CMK (cell line): Measurements from ENCODE around the gene PDZRN4.
"Not testable (repeated sequence)": the region's sequence is repeated elsewhere in the genome, so short reads cannot be mapped to it uniquely, and the experiment has no call there.

Source experiments
- DNase-seq: peaks from one replicate; pipeline ENCODE4 v3.0.0-alpha.2; 2010; ENCODE audit warnings: low read depth

PDZRN4 gene

DNA sequence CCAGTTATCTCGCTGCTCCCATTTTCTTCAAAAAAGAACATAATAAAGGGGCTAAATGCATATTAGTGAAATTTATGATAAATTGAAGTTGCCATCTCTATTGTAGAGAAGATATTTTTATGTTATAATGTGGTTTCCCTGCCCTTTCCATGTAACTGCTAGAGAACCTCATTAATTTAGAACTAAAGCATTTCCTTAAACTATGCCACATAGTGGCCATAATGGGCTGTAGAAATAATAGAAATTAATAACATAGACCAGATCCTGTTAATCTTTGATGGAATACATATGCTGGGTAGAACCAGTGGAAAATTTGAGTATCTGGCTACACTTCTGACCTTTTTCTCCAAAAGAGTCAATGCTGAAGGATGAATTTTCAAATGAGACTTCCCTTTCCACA, 376.7 kb downstream of the PDZRN4 start:
- no peak for DNase-seq

DNA sequence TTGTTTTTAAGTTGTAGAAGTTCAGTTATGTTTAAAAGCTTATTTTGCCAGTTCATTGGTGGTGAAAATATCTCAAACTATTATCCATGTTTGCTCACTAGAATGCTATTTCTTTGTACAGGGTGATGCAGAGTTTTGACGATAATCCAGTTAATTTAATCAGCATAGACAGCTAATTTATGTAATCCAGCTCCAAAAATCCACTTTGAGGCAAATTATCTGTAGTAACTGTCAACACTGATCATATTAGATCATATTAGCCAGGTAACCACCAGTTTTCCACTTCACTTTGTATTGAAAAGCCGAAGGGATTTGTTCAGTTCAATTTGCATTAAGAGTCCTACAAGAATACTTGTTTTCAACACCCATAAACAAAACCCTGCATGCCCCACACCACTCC, 378.6 kb downstream of the PDZRN4 start:
- DNase-seq: no peak

DNA sequence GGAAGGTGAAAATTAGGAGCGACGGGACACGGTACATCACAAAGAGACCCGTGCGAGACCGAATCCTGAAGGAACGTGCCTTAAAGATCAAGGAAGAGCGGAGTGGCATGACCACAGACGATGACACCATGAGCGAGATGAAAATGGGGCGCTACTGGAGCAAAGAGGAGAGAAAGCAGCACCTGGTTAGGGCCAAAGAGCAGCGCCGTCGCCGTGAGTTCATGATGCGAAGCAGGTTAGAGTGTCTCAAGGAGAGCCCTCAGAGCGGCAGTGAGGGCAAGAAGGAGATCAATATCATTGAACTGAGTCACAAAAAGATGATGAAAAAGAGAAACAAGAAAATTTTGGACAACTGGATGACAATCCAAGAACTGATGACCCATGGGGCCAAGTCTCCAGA, 385.3 kb downstream of the PDZRN4 start:
- DNase-seq: no peak

DNA sequence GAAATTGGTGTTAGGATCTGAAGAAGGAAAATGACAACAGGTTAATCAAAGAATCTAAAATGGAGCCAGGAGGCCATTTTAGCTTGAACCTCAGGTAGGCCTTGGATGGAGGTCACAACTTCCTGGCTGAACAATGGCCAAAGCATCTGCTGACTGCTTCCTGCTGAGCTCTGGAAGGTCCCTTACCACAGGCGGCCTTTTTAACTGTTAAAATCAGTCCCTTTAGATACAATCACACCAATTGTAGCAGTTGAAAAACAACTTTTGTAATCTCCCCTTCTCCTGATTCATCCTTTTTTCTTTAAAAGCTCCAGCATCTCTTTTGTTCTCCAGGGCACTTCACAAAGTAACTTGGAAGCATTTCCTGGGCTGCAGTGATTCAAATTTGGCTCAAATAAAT, 388.8 kb downstream of the PDZRN4 start:
- DNase-seq: no peak

DNA sequence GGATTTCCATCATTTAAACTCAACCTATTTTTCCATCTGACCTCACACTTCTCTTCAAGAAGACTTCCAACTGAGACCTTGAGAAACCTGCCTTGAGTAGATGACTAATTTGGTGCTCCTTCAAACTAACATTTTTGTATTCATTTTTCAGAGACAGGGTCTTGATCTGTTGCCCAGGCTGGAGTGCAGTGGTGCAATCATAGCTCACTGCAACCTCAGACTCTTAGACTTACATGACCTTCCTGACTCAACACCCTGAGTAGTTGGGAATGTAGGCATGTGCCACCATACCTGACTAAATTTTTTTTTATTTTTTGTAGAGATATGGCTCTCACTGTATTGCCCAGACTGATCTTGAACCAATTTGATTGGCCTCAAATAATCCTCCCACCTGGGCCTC, 389.9 kb downstream of the PDZRN4 start:
- DNase-seq: no peak

DNA sequence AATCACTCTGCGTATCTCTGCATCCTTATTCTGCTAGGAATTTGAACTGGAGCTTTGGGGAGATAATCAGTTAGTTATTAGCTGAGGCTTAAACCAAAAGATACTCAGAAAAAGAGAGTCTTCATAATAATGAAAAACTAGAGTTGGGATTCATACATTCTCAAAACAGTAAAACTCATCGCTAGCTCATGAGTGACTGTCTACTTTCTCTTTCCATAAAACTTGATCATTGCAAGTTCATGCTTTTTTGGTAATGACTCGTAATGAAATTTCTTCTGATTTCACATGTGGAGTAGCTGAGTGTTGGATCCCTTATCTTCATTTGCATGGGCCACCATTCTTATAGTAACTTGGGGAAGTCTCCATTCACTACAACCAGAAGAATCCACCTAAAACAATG, 397.7 kb downstream of the PDZRN4 start:
- no peak for DNase-seq

DNA sequence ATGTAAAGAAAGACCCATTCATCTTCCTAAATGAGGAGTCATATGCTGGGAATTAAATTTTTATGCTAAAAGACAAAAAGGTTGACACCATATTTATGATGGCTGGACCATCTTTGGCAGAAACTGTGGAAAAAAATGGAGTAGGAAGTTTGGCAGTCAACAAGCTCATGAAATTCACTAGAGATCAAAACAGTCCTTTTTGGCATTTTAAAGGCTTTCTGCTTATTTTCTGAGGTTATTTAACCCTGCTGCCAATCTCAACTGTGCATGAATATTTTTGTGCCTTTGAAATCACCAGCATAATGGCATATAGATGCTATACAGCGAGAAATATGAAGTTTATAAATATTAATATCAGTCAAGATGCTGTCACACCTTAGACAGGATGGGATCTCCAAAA, 399.5 kb downstream of the PDZRN4 start:
- DNase-seq: no peak

DNA sequence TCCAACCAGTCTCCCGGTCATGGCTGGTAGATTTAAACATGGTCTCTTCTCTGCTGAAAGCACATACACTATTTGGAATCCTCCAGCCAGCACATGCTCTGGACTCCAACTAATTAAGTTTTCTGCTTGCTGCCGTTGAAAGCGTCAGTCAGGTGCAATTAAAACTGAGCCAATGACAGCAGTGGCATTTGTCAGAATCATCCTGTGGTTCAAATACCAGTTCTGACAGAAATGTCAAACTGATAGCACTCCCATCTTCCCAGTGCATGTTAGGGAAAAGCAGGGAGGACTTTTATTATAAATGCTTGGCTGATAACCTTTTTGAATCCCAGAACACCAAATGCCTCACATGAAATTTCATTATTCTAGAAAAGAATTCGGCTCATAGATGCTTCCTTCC, 401.8 kb downstream of the PDZRN4 start:
- no peak for DNase-seq

DNA sequence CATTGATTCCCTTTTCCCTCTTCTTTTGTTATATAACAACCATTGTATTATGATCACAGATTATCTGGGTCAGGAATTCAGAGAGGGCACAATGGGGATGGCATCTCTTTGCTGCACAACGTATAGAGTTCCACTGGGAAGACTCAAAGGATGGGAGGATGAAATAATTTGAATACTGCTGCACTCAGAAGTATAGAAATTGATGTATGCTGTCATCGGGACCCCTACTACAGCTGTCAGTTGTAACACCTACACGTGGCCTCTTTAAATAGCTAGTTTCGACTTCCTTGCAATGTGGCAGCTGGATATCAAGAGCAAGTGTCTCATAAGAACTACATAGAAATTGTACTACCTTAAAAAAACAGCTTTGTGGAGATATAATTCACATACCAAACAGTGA, 408.1 kb downstream of the PDZRN4 start:
- DNase-seq: no peak

DNA sequence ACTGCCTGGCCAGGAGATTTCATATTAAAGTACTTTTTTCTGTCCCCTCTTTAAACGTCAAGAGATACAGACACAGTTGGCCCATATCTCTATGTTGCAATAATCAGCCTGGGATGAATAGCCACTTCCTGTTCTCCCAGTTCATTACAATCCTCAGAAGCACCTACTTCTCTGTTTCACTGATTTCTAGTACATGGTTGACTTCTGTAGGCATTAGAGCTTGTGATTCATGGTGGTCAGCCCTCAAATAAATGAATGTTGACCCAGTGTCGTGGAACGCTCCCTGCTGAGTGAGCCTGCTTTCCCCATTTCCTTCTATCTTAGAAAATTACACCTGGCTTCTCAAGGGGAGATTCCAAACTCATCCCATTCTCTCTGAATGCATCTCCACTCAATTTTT, 416.7 kb downstream of the PDZRN4 start:
- no peak for DNase-seq

DNA sequence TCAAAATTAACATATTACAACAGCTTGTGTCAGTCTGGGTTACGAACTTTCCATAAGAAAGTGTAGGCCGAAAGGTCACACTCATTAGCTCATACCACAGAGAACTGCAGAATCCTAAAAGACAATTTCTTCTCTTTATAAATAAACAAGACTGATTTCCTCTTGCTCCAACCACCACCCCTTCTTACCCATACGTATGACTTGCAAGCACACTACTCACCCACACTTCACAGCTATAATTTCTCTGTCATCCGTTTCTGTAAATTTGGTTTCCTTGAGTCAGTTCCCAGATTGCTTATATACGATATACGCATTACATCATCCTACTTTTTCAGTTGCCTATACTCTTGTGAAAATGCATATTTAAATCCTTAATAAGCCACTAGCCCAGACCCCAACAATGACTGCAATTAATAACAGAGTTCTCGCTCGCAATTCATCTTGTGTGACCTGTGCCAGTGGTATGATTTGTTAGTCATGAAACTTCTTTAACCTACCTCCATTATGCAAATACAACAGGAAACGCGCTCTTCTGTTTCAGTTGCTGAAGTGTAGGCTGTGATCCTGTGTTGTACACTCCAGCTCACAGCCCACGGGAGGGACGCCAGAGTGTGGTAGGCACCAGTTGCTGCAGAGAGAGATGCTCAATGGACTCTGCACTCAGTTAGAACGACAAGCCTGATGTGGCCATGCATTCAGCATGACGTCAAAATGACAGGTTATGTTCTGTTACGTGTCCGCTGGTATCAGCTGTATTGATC, 417.6 kb downstream of the PDZRN4 start:
- DNase-seq: no peak

DNA sequence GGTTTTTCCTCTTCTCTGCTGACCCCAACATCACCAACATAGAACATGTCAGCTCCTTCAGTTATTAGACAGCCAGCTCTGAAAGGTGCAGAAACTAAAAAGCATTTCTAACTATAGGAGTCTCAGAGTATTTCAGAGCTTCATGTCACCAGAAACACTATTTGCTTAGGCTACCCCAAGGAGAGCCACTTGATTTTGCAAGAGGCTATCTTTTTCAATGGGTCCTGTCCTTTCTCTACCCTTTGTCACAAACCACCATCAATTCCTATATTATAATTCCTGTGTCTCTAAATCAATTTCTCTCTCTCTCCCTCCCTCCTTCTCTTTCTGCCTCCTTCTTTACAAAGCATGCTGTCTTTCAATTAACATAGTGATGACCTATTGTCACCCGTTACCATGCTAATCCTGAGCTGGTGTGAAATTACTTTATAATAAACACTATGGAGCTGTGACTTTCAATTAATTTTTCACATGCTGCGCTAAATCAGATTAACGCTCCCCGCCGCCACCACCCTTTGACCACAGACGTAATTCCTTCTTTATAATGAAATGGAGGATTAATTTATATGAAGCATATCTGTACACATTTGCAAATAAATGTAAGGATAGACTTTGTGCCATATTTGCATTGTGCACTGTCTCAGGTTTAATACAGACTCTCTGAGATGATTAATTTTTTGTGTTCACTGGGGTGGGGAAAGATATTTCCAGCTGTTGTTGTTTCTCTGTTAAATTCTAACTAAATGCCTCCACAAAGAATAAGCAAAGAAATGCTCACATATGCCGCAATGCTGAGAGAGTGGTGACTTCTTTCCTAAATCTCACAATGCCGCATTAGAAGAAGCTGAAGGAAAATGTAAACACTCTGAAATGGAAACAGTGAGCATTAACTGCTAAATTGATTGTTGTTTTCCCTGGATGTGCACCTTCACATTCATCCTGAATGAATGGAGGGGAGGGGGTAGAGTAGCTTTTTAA, 418.6 kb downstream of the PDZRN4 start:
- no peak for DNase-seq

DNA sequence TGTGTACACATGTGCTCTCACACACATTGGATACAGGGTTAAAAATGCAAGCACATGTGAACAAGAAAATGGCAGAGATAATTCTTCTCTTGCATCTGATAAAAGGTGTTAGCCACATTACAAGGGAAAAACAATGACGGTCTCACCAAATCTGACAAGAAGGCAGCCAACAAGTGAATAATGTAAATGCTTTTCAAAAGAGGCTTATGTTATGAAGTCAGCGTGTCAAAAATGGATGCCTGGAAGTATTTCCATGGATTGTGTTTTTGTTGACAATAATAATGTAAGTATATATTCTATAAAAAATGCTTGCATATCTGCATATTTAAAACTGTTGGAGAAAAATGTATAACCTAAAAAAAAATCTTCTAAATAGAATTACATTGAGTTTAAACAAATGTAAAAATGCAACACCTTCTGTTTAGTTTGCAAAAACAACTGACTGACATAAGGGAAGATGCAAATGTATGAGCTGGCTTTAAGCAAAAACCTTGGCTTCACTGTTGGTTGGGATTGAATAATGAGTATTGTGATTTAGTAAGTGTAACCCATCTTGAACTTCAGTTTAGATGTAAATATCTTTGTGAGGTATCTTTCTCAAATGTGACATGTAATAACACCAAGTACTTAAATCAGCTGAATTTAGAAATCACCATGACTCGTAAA, 424.9 kb downstream of the PDZRN4 start:
- DNase-seq: no peak

DNA sequence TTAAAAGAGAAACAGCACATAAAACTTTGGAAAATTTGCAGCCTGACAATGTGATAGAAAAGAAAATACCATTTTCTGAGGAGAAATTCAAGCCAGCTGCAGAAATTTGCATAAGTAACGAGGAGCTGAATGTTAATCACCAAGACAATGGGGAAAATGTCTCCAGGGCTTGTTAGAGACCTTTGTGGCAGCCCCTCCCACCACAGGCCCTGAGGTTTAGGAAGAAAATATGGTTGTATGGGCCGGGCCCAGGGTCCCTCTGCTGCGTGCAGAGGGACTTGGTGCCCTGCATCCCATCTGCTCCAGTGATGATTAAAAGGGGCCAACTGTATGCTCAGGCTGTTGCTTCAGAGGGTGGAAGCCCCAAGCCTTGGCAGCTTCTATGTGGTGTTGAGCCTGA, 427.1 kb downstream of the PDZRN4 start:
- not testable (repeated sequence) for DNase-seq

DNA sequence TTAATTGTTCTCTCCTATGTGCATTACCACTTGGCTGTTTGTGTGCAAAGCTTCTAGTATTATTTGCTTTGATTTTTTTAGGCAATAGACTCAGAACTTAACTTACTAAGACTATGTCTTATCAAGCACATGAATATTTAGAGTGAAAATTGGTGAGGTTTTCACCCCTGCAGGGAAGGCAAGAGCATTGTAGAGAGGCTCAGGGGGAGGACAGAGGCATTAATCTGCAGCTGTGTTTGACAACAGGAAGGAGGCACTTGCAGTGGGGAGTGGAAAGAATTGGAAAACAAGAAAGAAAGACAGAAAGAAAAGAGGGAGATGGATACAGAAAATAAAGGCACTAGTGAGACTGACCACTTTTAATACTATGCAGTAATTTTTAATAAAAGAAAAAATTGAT, 431.6 kb downstream of the PDZRN4 start:
- no peak for DNase-seq

DNA sequence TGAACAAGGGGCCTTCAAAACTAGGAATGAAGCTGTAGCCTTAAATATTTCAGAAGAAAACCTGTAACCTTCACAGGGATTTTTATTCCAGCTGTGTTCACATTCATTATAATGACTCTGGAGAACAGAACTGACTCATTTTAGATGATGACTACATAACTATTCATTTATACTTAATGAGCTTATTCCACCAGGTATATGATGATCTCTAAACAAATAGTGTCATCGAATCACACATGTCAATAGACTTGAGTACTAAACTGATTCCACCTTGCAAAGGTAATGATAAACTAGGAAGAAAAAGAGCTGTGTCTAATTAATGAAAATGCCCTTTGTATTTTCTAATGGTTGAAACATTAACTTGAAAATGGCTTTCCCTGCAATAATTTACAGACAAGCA, 433.2 kb downstream of the PDZRN4 start:
- no peak for DNase-seq
